HG03460 (cell line): ENCODE results near the gene CIT.

ENCODE experiments used
- ATAC-seq: cut with Tn5 transposase; IDR thresholded peaks from one replicate; pipeline ENCODE4 v1.9.1; 2021; ENCODE audit not compliant: unreplicated experiment

Gene CIT

GRCh38 chr12:119681728-119682638, 195.1 kb downstream of the CIT start:
- ATAC-seq, result no peak

- ATAC-seq, result no peak
These were observed 196.0 kb downstream of the CIT start for GRCh38 chr12:119681111-119681510.

GRCh38 chr12:119679490-119679889, 197.6 kb downstream of the CIT start:
- ATAC-seq, result no peak

GRCh38 chr12:119679081-119679480, 198.0 kb downstream of the CIT start:
- ATAC-seq, result no peak

- no peak for ATAC-seq
These were observed 198.7 kb downstream of the CIT start for GRCh38 chr12:119678459-119678858.

GRCh38 chr12:119676573-119676972, 200.5 kb downstream of the CIT start:
- no peak for ATAC-seq

- ATAC-seq, result no peak
These were observed 201.1 kb downstream of the CIT start for GRCh38 chr12:119676022-119676421.

- no peak for ATAC-seq
These were observed 202.6 kb downstream of the CIT start for GRCh38 chr12:119674560-119674959.

GRCh38 chr12:119673634-119674033, 203.5 kb downstream of the CIT start:
- no peak for ATAC-seq

GRCh38 chr12:119672194-119672593, 204.9 kb downstream of the CIT start:
- no peak for ATAC-seq

- no peak for ATAC-seq
These were observed 206.1 kb downstream of the CIT start for GRCh38 chr12:119671070-119671469.

GRCh38 chr12:119669744-119670472, 207.2 kb downstream of the CIT start:
- ATAC-seq, result no peak

- peak; percentile 11 for ATAC-seq
These were observed 208.7 kb downstream of the CIT start for GRCh38 chr12:119668324-119668841.

GRCh38 chr12:119667577-119668323, 209.4 kb downstream of the CIT start, which contains the start of gene PRKAB1:
PRKAB1 (plus strand) TSS chr12:119668133; CDS start chr12:119668245, 112 bp downstream.
- ATAC-seq, result peak; percentile 93

GRCh38 chr12:119666900-119667576, 210.1 kb downstream of the CIT start:
- ATAC-seq, result peak; percentile 13

GRCh38 chr12:119666226-119666795, 210.8 kb downstream of the CIT start:
- ATAC-seq, result no peak

GRCh38 chr12:119665164-119665929, 211.8 kb downstream of the CIT start:
- no peak for ATAC-seq

GRCh38 chr12:119664642-119665041, 212.5 kb downstream of the CIT start:
- ATAC-seq, result no peak

- no peak for ATAC-seq
These were observed 215.2 kb downstream of the CIT start for GRCh38 chr12:119661882-119662281.
